Frontal cortex (tissue), 4 donors: ENCODE measurements around the gene TRAPPC10. TPM values are rescaled to one million over a fixed set of nuclear protein-coding genes. Genes with fewer than 3 reads are reported as not detected.

Experiments used
- DNase-seq, 2 donors: peaks; one replicate each; pipeline ENCODE4 v3.0.0; 2012; ENCODE audit warnings: low spot score in 2 of 2
- FAIRE-seq: peaks from 2 replicates; lab custom pipeline; 2012; peaks lifted over from hg19 to GRCh38; lab: Jason Lieb, UNC
- total RNA-seq: library from RNA; depleted of rRNA; stranded (reverse); fragments of >200 nt; gene quantifications from one replicate; pipeline ENCODE4 v1.2.3, GENCODE V29; 2014
- donor health status: control.
- donor health status: control.
- donor health status: control.

The TRAPPC10 gene
- total RNA-seq, 1 donor from 2014 or later, result 15.1 TPM

GRCh38 chr21:44000360-44000759 is 11.7 kb upstream of the TRAPPC10 start:
- DNase-seq (peak in 1 of 2 donors; percentile 57), FAIRE-seq (no peak)

- FAIRE-seq, result no peak
- no peak for DNase-seq
Observed at GRCh38 chr21:44002511-44002910, 9.6 kb upstream of the TRAPPC10 start.

- no peak for DNase-seq
Observed at GRCh38 chr21:44003307-44003966, 8.7 kb upstream of the TRAPPC10 start.

GRCh38 chr21:44005071-44005470 is 7.0 kb upstream of the TRAPPC10 start:
- FAIRE-seq, result no peak
- DNase-seq, result no peak

More at GRCh38 chr21:44003307-44003966, 8.7 kb upstream of the TRAPPC10 start:
- FAIRE-seq, result no peak

- FAIRE-seq (no peak), DNase-seq (no peak)
Observed at GRCh38 chr21:44005593-44005992, 6.5 kb upstream of the TRAPPC10 start.

GRCh38 chr21:44006017-44006619 is 6.0 kb upstream of the TRAPPC10 start:
- FAIRE-seq (no peak), DNase-seq (no peak)

- DNase-seq (no peak), FAIRE-seq (no peak)
Observed at GRCh38 chr21:44006656-44007055, 5.5 kb upstream of the TRAPPC10 start.

GRCh38 chr21:44010429-44010828 is 1.7 kb upstream of the TRAPPC10 start:
- FAIRE-seq (no peak), DNase-seq (no peak)

- DNase-seq (no peak), FAIRE-seq (no peak)
Observed at GRCh38 chr21:44011123-44011522, 986 bp upstream of the TRAPPC10 start.

GRCh38 chr21:44012474-44013379 is 618 bp downstream of the TRAPPC10 start:
- DNase-seq, result peak; percentile 84 to 86

GRCh38 chr21:44013380-44014088 is 1.4 kb downstream of the TRAPPC10 start:
- no peak for DNase-seq
- FAIRE-seq, result no peak

More at GRCh38 chr21:44012474-44013379, 618 bp downstream of the TRAPPC10 start:
- FAIRE-seq, result no peak

- DNase-seq, result no peak
- no peak for FAIRE-seq
Observed at GRCh38 chr21:44017601-44018000, 5.5 kb downstream of the TRAPPC10 start.

- no peak for FAIRE-seq
- no peak for DNase-seq
Observed at GRCh38 chr21:44018127-44018526, 6.0 kb downstream of the TRAPPC10 start.

- FAIRE-seq (no peak), DNase-seq (no peak)
Observed at GRCh38 chr21:44018813-44019567, 6.9 kb downstream of the TRAPPC10 start.

- FAIRE-seq (no peak), DNase-seq (no peak)
Observed at GRCh38 chr21:44019568-44019958, 7.5 kb downstream of the TRAPPC10 start.

- DNase-seq (no peak), FAIRE-seq (no peak)
Observed at GRCh38 chr21:44020551-44020950, 8.4 kb downstream of the TRAPPC10 start.

GRCh38 chr21:44021064-44021463 is 9.0 kb downstream of the TRAPPC10 start:
- DNase-seq (no peak), FAIRE-seq (no peak)

GRCh38 chr21:44024257-44024656 is 12.1 kb downstream of the TRAPPC10 start:
- FAIRE-seq (no peak), DNase-seq (no peak)

GRCh38 chr21:44024887-44025353 is 12.8 kb downstream of the TRAPPC10 start:
- FAIRE-seq, result no peak
- DNase-seq, result peak in 1 of 2 donors; percentile 47
